Neural cell (in vitro differentiated cells): Measurements from ENCODE around the gene HS3ST3B1.

Source experiments
- CTCF ChIP-seq: fragments of 450-650 bp; IDR thresholded peaks from 2 replicates; pipeline ENCODE4 v1.5.1; 2014; ENCODE audit warnings: antibody characterized with exemption, mild to moderate bottlenecking, moderate library complexity; ENCODE audit not compliant: poor library complexity, severe bottlenecking
- TAF1 ChIP-seq: IDR thresholded peaks from 2 replicates; pipeline ENCODE4 v1.6.1; 2012; ENCODE audit warnings: low read depth

GRCh38 chr17:14306596-14306995 lies 5.7 kb downstream of the HS3ST3B1 start:
- no peak for TF ChIP-seq CTCF
- no peak for TF ChIP-seq TAF1
